Liver (tissue), 3 donors: ENCODE data around the gene SCGB1D2.

Experiments used
- ATF3 ChIP-seq: IDR thresholded peaks from 2 replicates; pipeline ENCODE4 v1.6.1; 2016; ENCODE audit warnings: antibody characterized with exemption
- CTCF ChIP-seq: fragments of 150-350 bp; IDR thresholded peaks from 2 replicates; pipeline ENCODE4 v1.5.1; 2017; ENCODE audit warnings: improper control_type of control experiment, low read depth, low read length; ENCODE audit not compliant: missing input control
- EGR1 ChIP-seq, 2 donors: IDR thresholded peaks; 2 replicates each; pipeline ENCODE4 v1.6.1; 2016 to 2018; ENCODE audit warnings: antibody characterized with exemption in 2 of 2, low read depth in 2 of 2
- GABPA ChIP-seq, 2 donors: IDR thresholded peaks in 1 of 2; conservative IDR thresholded peaks in 1 of 2; 2 replicates each; pipeline ENCODE4 v1.6.1; 2016; ENCODE audit warnings: antibody characterized with exemption in 2 of 2, mild to moderate bottlenecking in 1 of 2, moderate library complexity in 1 of 2
- HNF4G ChIP-seq: IDR thresholded peaks from 2 replicates; pipeline ENCODE4 v1.6.1; 2016; ENCODE audit warnings: antibody characterized with exemption
- MAX ChIP-seq: IDR thresholded peaks from 2 replicates; pipeline ENCODE4 v1.6.1; 2016; ENCODE audit warnings: antibody characterized with exemption
- NR2F2 ChIP-seq: IDR thresholded peaks from 2 replicates; pipeline ENCODE4 v1.6.1; 2016; ENCODE audit warnings: antibody characterized with exemption
- RAD21 ChIP-seq, 2 donors: IDR thresholded peaks; 2 replicates each; pipeline ENCODE4 v1.6.1; 2016; ENCODE audit warnings: antibody characterized with exemption in 2 of 2, mild to moderate bottlenecking in 2 of 2
- RXRA ChIP-seq, 2 donors: IDR thresholded peaks; 2 replicates each; pipeline ENCODE4 v1.6.1; 2017 to 2018; ENCODE audit warnings: antibody characterized with exemption in 2 of 2, mild to moderate bottlenecking in 1 of 2
- YY1 ChIP-seq: IDR thresholded peaks from 2 replicates; pipeline ENCODE4 v1.6.1; 2016; ENCODE audit warnings: antibody characterized with exemption, mild to moderate bottlenecking
- ZBTB33 ChIP-seq: IDR thresholded peaks from 2 replicates; pipeline ENCODE4 v1.6.1; 2016; ENCODE audit warnings: antibody characterized with exemption
- TF ChIP-seq, protein P1 (sequence below): IDR thresholded peaks from 2 replicates; pipeline ENCODE4 v1.6.1; 2016; ENCODE audit warnings: antibody characterized with exemption, mild to moderate bottlenecking
- donor health status: healthy.
- donor health status: healthy.

DNA sequence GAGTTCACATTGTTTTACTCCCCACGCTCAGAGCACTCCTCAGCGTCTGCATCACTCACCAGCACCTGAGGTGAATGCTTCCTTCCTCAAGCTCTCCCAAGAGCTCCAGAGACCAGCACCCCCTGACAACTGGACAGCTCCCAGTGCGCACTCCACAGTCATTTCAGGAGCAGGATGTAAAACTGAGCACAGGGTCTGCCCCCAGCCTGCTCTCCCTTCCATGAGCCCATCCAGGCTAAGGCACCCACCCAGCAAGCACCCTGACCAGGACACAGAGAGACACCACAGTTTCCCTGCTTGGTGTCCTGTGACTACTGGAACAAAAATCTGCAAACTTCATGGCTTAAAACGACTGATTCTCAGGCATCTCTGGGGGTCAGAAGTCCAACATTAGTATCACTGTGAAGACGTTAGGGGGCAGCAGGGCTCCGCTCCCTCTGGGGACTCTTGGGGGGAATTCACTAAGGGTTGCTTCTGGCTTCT, 3.3 kb downstream of the SCGB1D2 start:
- no peak for TF ChIP-seq ATF3
- TF ChIP-seq, protein P1, sequence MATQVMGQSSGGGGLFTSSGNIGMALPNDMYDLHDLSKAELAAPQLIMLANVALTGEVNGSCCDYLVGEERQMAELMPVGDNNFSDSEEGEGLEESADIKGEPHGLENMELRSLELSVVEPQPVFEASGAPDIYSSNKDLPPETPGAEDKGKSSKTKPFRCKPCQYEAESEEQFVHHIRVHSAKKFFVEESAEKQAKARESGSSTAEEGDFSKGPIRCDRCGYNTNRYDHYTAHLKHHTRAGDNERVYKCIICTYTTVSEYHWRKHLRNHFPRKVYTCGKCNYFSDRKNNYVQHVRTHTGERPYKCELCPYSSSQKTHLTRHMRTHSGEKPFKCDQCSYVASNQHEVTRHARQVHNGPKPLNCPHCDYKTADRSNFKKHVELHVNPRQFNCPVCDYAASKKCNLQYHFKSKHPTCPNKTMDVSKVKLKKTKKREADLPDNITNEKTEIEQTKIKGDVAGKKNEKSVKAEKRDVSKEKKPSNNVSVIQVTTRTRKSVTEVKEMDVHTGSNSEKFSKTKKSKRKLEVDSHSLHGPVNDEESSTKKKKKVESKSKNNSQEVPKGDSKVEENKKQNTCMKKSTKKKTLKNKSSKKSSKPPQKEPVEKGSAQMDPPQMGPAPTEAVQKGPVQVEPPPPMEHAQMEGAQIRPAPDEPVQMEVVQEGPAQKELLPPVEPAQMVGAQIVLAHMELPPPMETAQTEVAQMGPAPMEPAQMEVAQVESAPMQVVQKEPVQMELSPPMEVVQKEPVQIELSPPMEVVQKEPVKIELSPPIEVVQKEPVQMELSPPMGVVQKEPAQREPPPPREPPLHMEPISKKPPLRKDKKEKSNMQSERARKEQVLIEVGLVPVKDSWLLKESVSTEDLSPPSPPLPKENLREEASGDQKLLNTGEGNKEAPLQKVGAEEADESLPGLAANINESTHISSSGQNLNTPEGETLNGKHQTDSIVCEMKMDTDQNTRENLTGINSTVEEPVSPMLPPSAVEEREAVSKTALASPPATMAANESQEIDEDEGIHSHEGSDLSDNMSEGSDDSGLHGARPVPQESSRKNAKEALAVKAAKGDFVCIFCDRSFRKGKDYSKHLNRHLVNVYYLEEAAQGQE = peak; percentile 97
- TF ChIP-seq CTCF = no peak
- TF ChIP-seq YY1 = no peak
- TF ChIP-seq RXRA (IDR thresholded peaks at IDR 0.05) = no peak
- no peak for TF ChIP-seq RAD21 (IDR thresholded peaks at IDR 0.05)
- TF ChIP-seq ZBTB33 = no peak
- no peak for TF ChIP-seq EGR1 (IDR thresholded peaks at IDR 0.05; ENCODE audit: low read depth in 2 of 2)
- no peak for TF ChIP-seq NR2F2
- TF ChIP-seq MAX = no peak
- no peak for TF ChIP-seq HNF4G
- TF ChIP-seq GABPA (IDR thresholded peaks at IDR 0.05 in 1 of 2, conservative IDR thresholded peaks at IDR 0.05 in 1 of 2) = no peak
